Measurements from ENCODE around the gene GRID1.

Gene GRID1

GRCh38 chr10:85558533-85558932, 808.1 kb downstream of the GRID1 start:
- TF ChIP-seq CTCF (conservative IDR thresholded peaks at IDR 0.05), result no peak
- no peak overlapping the region for H3K27ac ChIP-seq

GRCh38 chr10:85557706-85558105, 808.9 kb downstream of the GRID1 start:
- no peak overlapping the region for H3K27ac ChIP-seq
- TF ChIP-seq CTCF (conservative IDR thresholded peaks at IDR 0.05), result no peak

- no peak overlapping the region for H3K27ac ChIP-seq
- TF ChIP-seq CTCF (conservative IDR thresholded peaks at IDR 0.05), result no peak
Observed at GRCh38 chr10:85557077-85557476, 809.5 kb downstream of the GRID1 start.
